Activated naive CD8-positive, alpha-beta T cell treated with anti-CD3 and anti-CD28 coated beads for 36 hours (primary cell): ENCODE results near the gene SAC3D1. TPM values are rescaled to one million over a fixed set of nuclear protein-coding genes. Genes with fewer than 3 reads are reported as not detected.

Experiments used
- DNase-seq: peaks from one replicate; pipeline ENCODE4 v3.0.0; 2021
- H3K27ac Mint-ChIP-seq: one replicate; pipeline ENCODE4 v1.8.0; 2022; ENCODE audit warnings: mild to moderate bottlenecking, moderate library complexity, mixed read lengths
- H3K27me3 Mint-ChIP-seq: one replicate; pipeline ENCODE4 v1.8.0; 2022; ENCODE audit warnings: mild to moderate bottlenecking, mixed read lengths
- H3K36me3 Mint-ChIP-seq: one replicate; pipeline ENCODE4 v1.8.0; 2021; ENCODE audit warnings: mild to moderate bottlenecking, mixed read lengths
- H3K4me1 Mint-ChIP-seq: one replicate; pipeline ENCODE4 v1.8.0; 2021; ENCODE audit warnings: mixed read lengths
- H3K4me3 Mint-ChIP-seq: one replicate; pipeline ENCODE4 v1.8.0; 2022; ENCODE audit warnings: mild to moderate bottlenecking, moderate library complexity, mixed read lengths
- H3K9me3 Mint-ChIP-seq: one replicate; pipeline ENCODE4 v1.8.0; 2022; ENCODE audit warnings: mixed read lengths
- total RNA-seq, 2 experiments: library from RNA; stranded (reverse); gene quantifications; one replicate each; pipeline ENCODE4 v1.2.3, GENCODE V29; 2021

Gene SAC3D1
- total RNA-seq, 2 experiments from 2014 or later = 16.2 to 17.3 TPM

DNA sequence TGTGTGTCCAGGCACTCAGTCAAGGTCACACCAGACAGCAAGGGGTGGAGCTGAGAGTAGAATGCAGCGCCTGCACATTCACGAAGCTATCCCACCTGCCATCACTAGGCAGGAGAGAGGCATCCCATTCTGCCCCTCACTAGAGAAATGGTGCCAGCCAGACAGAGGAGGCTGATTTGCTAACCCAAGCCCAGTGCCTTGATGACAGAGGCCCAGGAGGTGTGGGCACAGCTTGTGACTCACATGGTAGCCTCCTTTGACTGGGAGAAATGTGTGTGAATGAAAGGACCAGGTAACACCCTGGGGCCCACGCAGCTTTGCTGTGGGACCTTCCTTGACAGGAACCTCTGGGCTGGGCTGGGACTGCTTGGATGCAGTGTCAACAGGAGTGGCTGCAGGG lies 22.5 kb downstream of the SAC3D1 start:
- H3K4me1 Mint-ChIP-seq = no peaks in the 10 kb centered on the region
- DNase-seq = no peak
- H3K27ac Mint-ChIP-seq = no peak overlapping the region
- peaks cover 5% of the 10 kb centered on the region for H3K27me3 Mint-ChIP-seq
- H3K9me3 Mint-ChIP-seq = no peaks in the 10 kb centered on the region
- no peaks in the 10 kb centered on the region for H3K36me3 Mint-ChIP-seq
- no peak overlapping the region for H3K4me3 Mint-ChIP-seq

DNA sequence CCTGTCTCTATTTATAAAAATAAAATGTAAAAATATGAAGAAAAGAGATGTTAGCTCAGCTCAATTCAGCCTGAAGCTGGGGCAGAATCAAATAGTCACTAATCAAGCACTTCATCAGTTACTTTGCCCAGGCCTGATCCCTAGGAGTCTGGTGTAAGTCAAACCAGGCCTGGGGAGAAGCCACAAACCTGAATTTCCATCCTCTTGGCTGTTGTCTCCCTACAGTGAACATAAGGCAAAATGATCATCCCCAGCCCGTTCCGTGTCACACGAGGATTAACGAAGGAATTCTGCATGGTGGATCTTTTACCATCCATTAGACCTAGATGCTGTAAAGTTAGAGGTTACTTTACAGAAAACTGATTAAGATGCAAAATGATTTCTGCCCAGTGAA lies 23.8 kb downstream of the SAC3D1 start:
- H3K4me3 Mint-ChIP-seq = no peak overlapping the region
- H3K9me3 Mint-ChIP-seq = no peaks in the 10 kb centered on the region
- no peak overlapping the region for H3K27ac Mint-ChIP-seq
- no peaks in the 10 kb centered on the region for H3K36me3 Mint-ChIP-seq
- H3K4me1 Mint-ChIP-seq = no peaks in the 10 kb centered on the region
- peaks cover 5% of the 10 kb centered on the region for H3K27me3 Mint-ChIP-seq
- DNase-seq = no peak

DNA sequence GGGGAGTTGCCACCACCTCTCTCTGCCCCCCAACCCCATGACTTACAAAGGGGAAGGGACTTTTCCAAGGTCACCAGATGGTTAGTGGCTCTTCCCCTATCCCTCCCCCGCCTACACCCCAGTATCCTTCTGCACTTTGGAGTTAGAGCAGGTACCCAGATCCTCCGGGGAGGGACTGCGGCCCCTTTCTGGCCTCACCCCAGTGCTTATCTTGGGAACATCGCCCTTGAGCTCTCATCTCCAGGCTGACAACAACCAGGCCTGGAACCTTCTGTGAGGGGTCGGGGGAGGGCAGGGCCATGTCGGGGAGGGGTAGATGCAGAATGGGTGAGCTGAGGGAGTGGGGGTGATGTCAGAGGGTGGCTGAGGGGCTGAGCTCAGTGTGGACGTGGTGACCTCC lies 24.8 kb downstream of the SAC3D1 start:
- no peaks in the 10 kb centered on the region for H3K9me3 Mint-ChIP-seq
- no peak overlapping the region for H3K4me3 Mint-ChIP-seq
- no peaks in the 10 kb centered on the region for H3K4me1 Mint-ChIP-seq
- H3K27ac Mint-ChIP-seq = no peak overlapping the region
- peaks cover 5% of the 10 kb centered on the region for H3K27me3 Mint-ChIP-seq
- no peaks in the 10 kb centered on the region for H3K36me3 Mint-ChIP-seq
- no peak for DNase-seq

DNA sequence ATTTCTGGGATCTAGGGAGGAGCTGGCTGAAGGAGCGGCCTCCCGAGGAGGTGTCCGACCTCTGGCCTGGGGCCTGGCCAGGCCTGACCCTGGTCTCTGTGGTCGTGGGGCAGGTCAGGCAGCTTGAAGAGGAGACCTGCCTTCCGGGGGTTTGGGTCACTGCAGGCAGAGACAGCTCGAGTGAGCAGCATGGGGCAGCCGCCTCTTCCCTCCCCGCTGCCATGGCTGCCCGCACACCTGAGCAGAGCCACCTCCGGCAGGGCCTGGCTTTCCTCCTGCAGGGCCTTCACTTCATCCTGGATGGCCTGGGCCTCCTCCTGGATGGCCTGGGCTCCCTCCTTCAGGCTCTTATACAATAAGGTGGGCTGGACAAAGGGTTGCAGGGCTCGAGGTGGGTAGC lies 25.3 kb downstream of the SAC3D1 start:
- Mint-ChIP-seq H3K4me3 (no peak overlapping the region), H3K9me3 (no peaks in the 10 kb centered on the region), H3K27ac (no peak overlapping the region), H3K36me3 (no peaks in the 10 kb centered on the region), H3K27me3 (peaks cover 5% of the 10 kb centered on the region), H3K4me1 (no peaks in the 10 kb centered on the region)
- DNase-seq = no peak

DNA sequence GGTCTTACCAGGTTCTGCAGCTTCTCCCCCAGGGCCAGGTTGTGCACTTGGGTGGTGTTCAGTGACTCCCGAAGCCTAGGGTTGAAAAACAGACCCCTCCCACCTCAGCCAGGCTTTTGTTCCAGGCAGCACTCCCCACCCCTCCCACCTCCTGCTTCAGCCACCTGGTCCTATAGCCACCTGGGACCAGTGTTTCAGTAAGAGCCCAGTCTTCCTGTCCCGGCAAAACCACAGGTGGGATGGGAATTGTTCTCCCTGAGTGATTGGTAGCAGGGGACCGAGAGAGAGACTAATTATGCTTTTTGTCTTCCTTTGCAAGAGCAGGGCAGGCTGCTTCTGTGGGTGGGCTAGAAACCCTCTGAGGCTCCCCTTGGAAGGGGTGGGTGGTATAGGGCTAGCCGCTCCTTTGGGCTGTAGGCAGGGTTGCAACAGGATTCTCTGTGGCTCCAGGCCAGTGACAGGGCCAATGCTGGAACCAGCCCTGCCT lies 25.8 kb downstream of the SAC3D1 start:
- DNase-seq = no peak
- Mint-ChIP-seq H3K27ac (no peak overlapping the region), H3K27me3 (peaks cover 5% of the 10 kb centered on the region), H3K4me3 (no peak overlapping the region), H3K4me1 (no peaks in the 10 kb centered on the region), H3K36me3 (no peaks in the 10 kb centered on the region), H3K9me3 (no peaks in the 10 kb centered on the region)

DNA sequence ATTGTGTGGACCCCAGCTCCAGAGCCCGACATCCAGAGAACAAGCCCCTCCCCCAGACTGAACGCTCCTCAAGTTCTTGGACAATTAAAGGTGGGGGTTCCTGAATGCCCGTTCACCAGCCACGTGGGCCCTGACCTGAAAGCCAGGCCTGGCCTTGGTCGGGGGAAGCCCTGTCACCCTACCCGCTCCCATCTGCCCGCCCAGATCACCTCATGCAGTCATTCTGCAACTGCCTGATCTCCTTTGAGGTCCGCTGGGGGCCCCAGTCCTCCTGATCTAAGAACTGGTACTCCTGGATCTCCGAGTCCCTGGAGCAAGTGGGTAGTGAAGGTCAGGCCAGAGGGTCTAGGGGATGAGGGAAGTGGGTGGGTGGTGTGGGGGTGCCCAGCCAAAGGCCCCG lies 26.4 kb downstream of the SAC3D1 start:
- Mint-ChIP-seq H3K9me3 (no peaks in the 10 kb centered on the region), H3K36me3 (no peaks in the 10 kb centered on the region), H3K4me1 (no peaks in the 10 kb centered on the region), H3K27ac (no peak overlapping the region), H3K27me3 (peaks cover 1% of the 10 kb centered on the region), H3K4me3 (no peak overlapping the region)
- no peak for DNase-seq

DNA sequence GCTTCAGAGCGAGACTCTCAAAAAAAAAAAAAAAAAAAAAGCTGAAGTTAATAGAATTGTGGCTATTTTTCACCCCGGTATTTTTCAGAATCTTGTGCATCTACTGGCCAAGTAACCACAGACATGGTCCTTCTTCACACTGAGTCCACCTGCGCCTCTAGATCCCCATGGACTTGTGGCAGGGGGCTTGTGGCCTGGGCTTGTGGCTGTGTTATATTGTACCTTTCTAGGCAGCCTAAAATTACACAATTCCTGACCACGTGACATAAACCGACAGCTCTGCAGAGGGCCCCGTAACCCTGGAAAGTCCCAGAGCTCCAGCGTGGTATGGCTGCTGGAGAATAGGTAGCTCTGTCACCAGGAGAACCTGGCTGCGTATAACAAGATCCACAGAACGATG lies 28.2 kb downstream of the SAC3D1 start:
- H3K27me3 Mint-ChIP-seq = no peaks in the 10 kb centered on the region
- H3K27ac Mint-ChIP-seq = no peak overlapping the region
- no peak overlapping the region for H3K4me3 Mint-ChIP-seq
- H3K4me1 Mint-ChIP-seq = no peaks in the 10 kb centered on the region
- H3K9me3 Mint-ChIP-seq = no peaks in the 10 kb centered on the region
- peaks cover 3% of the 10 kb centered on the region for H3K36me3 Mint-ChIP-seq
- DNase-seq = no peak

DNA sequence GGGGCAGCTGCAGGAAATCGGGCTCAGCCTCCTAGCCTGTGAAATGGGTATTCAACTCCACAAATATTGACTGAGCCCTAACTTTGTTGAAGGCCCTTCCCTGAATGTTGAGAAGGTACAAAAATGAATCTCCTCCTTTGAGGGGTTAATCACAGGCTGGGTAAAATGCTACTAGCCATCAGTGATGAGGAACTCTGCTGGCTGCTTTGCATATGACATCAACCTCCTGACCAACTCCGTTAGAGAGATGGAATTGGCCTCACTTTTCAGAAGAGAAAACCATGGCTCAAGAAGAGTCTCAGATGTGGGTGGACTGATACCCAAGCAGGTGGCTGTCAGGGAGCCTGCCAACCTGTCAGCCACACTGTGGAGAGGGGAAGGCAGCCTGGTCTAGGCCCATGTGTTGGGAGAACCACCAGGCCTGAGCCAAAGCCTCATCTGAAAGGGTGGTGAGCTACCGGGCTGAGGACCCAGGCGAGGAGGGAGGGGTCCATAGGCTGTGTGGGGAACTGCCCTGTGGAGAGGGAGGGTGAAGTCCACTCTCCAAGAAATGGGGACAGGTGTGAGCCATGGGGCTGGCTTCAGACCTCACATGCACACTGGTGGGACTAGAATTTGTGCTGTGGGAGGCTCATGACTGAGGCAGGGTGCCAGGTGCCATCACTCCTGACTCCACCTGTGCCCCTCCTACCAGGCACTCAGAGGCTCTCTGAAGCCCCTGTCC lies 31.1 kb downstream of the SAC3D1 start:
- DNase-seq = no peak
- H3K27me3 Mint-ChIP-seq = no peaks in the 10 kb centered on the region
- no peaks in the 10 kb centered on the region for H3K4me1 Mint-ChIP-seq
- peaks cover 17% of the 10 kb centered on the region for H3K36me3 Mint-ChIP-seq
- no peak overlapping the region for H3K27ac Mint-ChIP-seq
- H3K4me3 Mint-ChIP-seq = no peak overlapping the region
- H3K9me3 Mint-ChIP-seq = no peaks in the 10 kb centered on the region

DNA sequence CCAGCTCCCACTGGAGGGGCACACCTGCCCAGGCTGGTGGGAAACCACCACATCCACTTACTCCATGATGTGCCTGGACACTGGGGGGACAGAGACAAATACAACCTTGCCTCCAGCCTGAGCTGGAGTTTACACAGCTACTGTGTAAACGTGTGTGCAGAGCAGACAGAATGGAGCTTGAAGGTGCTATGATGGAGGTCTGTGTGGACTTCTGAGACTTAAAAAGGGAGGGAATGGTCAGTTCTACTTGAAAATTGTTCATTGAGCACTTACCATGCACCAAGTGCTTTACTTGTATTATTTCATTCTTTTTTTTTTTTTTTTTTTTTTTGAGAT lies 31.6 kb downstream of the SAC3D1 start:
- H3K36me3 Mint-ChIP-seq = peaks cover 21% of the 10 kb centered on the region
- DNase-seq = no peak
- H3K27me3 Mint-ChIP-seq = no peaks in the 10 kb centered on the region
- no peaks in the 10 kb centered on the region for H3K4me1 Mint-ChIP-seq
- H3K27ac Mint-ChIP-seq = no peak overlapping the region
- no peak overlapping the region for H3K4me3 Mint-ChIP-seq
- H3K9me3 Mint-ChIP-seq = no peaks in the 10 kb centered on the region

DNA sequence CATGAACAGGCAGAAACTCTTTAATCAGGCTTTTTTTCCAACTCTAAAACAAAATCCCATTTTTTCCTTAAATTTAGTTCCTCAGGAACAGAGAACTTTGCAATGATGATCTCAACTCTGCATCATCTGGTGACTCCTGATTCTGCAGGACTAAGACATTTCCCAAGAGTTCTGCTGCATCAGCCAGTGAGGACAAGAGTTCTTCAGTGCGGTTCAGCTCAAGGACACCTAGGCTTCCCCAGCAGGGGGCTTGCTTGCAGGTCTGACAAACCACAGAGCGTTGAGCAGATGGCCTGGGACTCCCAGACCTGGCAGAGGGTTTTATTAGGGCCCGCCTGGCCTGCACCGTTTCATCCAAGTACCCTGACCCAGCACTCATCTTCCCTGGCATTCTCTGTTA lies 36.4 kb downstream of the SAC3D1 start:
- no peaks in the 10 kb centered on the region for H3K9me3 Mint-ChIP-seq
- H3K36me3 Mint-ChIP-seq = peaks cover 57% of the 10 kb centered on the region
- no peaks in the 10 kb centered on the region for H3K27me3 Mint-ChIP-seq
- H3K27ac Mint-ChIP-seq = no peak overlapping the region
- H3K4me1 Mint-ChIP-seq = peaks cover 28% of the 10 kb centered on the region
- no peak overlapping the region for H3K4me3 Mint-ChIP-seq
- no peak for DNase-seq

DNA sequence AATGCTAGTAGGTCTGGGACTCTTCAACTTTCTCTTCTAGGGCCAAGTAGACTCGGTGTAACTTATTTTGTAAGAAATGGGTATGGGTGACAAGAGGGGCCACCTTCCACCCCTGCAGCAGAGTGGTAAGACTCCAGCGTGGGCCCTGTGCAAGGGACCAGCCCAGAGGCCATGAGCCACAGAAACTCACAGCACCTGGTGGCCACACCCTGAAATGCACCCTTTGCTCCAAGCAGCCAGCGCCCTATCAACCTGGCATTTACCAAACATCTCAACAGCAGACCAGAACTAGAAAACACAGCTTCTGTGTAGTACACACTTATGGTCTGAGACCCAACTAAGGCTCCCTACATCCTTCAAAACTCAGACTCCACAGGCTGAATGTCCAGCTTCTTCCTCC lies 37.1 kb downstream of the SAC3D1 start:
- Mint-ChIP-seq H3K4me3 (no peak overlapping the region), H3K9me3 (no peaks in the 10 kb centered on the region), H3K36me3 (peaks cover 64% of the 10 kb centered on the region), H3K27me3 (no peaks in the 10 kb centered on the region), H3K27ac (no peak overlapping the region), H3K4me1 (peaks cover 35% of the 10 kb centered on the region)
- peak; percentile 60 for DNase-seq

DNA sequence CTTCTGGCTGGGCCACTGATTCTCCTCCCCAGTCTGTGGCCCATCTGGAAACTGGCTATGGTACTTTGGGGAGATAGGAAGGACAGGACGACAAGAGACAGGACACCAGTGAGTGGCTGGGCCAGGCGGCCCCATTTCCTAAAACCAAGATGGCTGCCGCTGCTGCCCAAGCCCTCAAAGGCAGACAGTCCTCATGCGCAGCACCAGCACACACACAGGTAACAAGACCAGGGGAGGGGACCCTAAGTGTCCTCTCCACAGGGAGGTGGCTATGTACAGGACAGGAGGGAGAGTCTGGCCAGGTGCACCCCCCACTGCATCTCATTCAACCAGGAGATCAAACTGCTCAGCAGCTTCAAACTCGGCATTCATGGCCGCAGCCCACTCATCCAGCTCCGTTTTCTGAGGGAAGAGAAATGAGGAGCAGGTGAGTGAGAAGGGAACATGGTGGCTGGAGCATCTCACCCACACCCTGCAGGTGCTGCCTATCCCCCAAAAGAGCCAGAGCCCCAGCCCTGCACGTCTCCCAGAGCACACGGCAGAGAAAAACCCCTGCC lies 37.9 kb downstream of the SAC3D1 start:
- DNase-seq = no peak
- Mint-ChIP-seq H3K27me3 (peaks cover 1% of the 10 kb centered on the region), H3K36me3 (peaks cover 67% of the 10 kb centered on the region), H3K27ac (peak overlapping the region; percentile 32), H3K4me1 (peaks cover 35% of the 10 kb centered on the region), H3K9me3 (no peaks in the 10 kb centered on the region), H3K4me3 (no peak overlapping the region)

DNA sequence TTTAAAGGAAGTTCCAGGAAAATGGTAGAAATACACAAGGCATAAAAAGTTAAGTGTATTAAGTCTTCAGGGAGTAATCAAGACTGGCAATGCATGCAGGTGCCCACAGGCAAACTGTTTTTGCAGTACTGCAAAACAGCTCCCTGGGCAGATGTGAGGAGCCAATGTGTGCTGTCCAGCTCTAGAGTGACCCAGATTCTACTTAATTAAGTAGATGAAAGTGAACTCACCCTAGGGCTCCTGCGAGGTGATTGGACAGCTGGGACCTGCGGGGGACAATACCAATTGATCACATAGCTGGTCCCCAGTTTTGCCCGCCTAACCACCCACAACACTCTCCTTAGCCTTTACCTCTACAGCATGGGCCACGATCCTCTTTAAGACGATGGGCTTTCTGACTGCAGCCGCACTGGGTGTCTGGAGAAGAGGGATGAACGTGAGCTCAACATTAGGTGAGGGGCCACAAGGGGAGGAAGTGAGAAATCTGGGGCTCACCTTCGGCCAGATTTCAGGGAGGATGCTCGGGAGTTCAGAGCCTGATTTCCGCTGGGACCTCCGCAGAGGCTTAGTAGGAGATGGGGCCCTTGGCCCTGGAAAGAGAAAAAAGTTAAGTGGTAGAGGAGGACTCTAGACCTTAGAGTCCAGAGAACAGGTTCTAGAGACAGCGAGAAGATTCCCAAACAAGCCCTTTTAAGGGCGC lies 42.3 kb downstream of the SAC3D1 start:
- no peak for DNase-seq
- H3K4me1 Mint-ChIP-seq = peaks cover 41% of the 10 kb centered on the region

DNA sequence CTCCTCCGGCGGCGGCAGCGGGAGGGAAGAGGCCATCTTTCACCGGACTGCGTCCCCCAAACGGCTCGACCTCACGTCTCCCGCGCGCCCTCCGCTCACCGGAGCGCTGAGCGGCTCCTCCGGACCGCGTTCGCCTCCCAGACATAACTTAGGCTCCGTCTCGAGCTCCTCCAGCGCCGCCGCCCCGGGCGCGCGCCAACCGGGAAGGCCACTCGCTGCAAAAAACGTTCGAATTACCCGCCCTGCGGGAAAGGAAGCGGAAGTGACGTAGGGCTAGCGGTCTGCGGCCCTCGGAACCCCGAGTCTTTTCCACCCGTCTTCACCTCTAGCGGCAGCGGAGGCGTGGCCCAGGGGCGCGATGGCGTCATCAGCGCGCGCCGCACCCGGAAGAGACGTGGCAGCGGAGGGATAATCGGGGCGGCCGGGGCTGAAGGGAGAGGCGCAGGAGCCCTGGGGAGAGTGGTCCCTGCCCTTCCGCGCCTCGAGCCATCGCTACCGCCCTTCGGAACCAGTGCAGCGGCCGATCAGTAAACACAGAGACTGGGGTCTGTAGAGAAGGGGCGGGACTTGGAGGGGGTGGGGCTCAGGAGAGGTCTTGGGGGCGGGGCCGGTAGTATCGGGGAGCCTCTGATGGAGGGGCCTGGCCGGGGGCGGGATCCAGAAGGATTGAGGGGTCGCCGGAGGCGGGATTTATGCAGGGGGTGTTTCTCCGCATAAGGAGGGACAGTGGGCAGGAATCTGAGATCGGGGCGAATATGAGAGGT lies 43.0 kb downstream of the SAC3D1 start, which contains the start of the genes CDCA5 and ZFPL1:
Gene CDCA5 (minus strand): TSS at position 207 of the 764 bp plus-strand sequence. CDS start 62 bp downstream, at position 145.
Gene ZFPL1 (plus strand): TSS at position 389 of the 764 bp plus-strand sequence. CDS start 477 bp downstream, outside the sequence.
- Mint-ChIP-seq H3K27ac (peak within 1 kb of the TSS; percentile 98), H3K9me3 (no peaks in the 10 kb centered on the region), H3K4me1 (peaks cover 34% of the 10 kb centered on the region), H3K4me3 (peak within 1 kb of the TSS; percentile 97), H3K27me3 (peaks cover 4% of the 10 kb centered on the region), H3K36me3 (peaks cover 40% of the 10 kb centered on the region)
- peak; percentile 97 for DNase-seq

More for the DNA sequence above, 42.3 kb downstream of the SAC3D1 start:
- no peaks in the 10 kb centered on the region for H3K9me3 Mint-ChIP-seq
- peaks cover 4% of the 10 kb centered on the region for H3K27me3 Mint-ChIP-seq
- H3K36me3 Mint-ChIP-seq = peaks cover 45% of the 10 kb centered on the region
- H3K4me3 Mint-ChIP-seq = peak overlapping the region; percentile 97
- peak overlapping the region; percentile 98 for H3K27ac Mint-ChIP-seq
